GM20000 (cell line): ENCODE results near the gene CDCA3.

Experiments used
- DNase-seq: peaks from one replicate; pipeline ENCODE4 v3.0.0; 2012; ENCODE audit warnings: low spot score
- TF ChIP-seq, protein P1 (sequence below): IDR thresholded peaks from 2 replicates; pipeline ENCODE4 v1.5.1; 2012; ENCODE audit warnings: mild to moderate bottlenecking, control low read depth; ENCODE audit errors: extremely low read depth, missing control alignments

CDCA3 gene

GRCh38 chr12:6839482-6840201 lies 11.4 kb downstream of the CDCA3 start:
- TF ChIP-seq, protein P1, sequence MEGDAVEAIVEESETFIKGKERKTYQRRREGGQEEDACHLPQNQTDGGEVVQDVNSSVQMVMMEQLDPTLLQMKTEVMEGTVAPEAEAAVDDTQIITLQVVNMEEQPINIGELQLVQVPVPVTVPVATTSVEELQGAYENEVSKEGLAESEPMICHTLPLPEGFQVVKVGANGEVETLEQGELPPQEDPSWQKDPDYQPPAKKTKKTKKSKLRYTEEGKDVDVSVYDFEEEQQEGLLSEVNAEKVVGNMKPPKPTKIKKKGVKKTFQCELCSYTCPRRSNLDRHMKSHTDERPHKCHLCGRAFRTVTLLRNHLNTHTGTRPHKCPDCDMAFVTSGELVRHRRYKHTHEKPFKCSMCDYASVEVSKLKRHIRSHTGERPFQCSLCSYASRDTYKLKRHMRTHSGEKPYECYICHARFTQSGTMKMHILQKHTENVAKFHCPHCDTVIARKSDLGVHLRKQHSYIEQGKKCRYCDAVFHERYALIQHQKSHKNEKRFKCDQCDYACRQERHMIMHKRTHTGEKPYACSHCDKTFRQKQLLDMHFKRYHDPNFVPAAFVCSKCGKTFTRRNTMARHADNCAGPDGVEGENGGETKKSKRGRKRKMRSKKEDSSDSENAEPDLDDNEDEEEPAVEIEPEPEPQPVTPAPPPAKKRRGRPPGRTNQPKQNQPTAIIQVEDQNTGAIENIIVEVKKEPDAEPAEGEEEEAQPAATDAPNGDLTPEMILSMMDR: no peak
- peak; percentile 84 for DNase-seq

DNA sequence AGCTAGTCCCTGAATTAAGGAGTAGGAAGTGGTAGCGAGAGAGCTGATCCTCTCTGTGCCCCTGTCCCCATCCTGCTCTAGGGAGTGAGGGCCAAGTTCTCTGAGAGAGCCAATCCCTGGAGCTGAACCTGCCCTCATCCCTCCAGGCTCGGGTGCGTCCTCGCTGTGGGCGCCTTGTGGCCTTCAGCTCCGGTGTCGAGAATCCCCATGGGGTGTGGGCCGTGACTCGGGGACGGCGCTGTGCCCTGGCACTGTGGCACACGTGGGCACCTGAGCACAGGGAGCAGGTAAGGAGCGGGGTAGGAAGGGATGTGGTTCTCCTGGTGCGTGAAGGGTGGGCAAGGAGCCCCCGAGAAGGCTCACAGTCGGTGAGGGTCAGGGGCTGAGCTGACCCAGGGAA lies 12.2 kb downstream of the CDCA3 start:
- TF ChIP-seq, protein P1: no peak
- DNase-seq: no peak

DNA sequence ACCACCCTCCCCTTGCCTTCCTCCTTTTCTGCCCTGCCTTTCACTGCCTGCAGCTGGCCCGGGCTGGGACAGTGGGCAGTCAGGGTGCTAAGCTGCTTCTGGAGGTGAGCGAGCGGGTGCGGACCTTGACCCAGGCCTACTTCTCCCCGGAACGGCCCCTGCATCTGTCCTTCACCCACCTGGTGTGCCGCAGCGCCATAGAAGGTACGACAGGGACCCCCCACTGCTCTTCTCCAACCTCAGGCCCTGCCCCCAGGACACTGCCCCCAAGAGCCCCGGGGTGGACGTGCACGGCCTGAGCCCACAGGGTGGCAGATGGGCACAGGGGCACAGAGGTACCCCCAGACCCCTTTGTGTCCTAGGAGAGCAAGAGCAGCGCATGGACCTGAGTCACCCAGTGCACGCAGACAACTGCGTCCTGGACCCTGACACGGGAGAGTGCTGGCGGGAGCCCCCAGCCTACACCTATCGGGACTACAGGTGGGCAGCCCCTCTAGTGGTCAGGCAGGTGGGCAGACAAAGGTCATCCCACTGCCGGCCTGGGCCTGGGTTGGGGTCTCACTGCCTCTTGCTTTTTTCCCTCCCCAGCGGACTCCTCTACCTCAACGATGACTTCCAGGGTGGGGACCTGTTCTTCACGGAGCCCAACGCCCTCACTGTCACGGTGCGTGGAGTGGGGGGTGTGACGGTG lies 13.6 kb downstream of the CDCA3 start:
- no peak for DNase-seq
- TF ChIP-seq, protein P1: no peak

GRCh38 chr12:6836851-6837250 lies 14.2 kb downstream of the CDCA3 start:
- TF ChIP-seq, protein P1: no peak
- no peak for DNase-seq

GRCh38 chr12:6834873-6835272 lies 16.2 kb downstream of the CDCA3 start:
- DNase-seq: no peak
- TF ChIP-seq, protein P1: no peak

DNA sequence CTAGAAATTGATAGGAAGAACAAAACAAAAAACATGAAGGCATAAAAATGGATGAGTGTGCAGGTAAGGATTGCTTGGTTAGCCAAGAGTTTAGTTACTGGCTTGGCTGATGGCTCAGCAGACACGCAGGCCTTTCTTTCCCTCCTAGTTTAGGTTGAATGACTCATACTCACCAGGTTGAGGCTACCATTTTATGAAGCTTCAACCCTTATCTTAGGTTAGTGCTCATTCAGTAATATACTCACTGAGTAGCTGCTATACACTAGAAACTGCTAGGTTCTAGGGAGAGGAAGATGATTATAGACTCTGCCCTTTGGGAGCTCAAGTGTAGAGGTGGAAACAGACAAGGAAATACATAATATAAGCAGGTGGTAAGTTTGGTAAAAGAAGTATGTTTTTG lies 16.8 kb downstream of the CDCA3 start:
- no peak for DNase-seq
- TF ChIP-seq, protein P1: no peak

DNA sequence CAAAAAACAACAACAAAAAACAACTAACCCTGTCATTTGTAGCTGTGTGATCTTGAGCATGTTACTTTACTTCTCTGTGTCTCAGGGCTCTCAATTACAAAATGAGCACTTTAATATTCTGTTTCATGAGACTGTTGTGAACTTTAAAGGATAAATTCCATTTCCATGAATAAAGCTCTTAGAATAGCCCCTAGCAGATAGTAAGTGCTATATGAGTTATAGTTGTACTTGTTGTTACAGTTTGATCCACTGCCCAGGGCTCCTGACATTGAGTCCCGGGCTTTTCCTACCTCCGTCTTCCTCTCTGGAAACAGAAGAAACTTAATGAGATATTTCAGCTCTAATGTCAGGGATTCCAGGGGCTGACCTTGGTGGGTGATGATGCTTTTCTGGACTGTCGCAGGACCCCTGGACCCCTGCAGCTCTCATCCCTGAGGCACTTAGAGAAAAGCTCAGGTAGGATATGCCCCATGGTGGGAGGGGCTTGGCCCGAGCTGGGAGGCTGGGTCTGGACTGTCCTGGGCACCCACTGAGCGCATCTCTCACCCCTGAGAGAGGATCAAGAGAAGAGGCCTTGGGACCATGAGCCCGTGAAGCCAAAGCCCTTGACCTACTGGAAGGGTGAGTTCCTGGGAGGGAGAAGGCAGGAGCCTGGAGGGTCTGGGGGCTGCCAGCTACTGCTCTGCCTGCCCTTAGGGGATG lies 17.7 kb downstream of the CDCA3 start:
- TF ChIP-seq, protein P1: no peak
- DNase-seq: no peak
